ENCODE results near the gene HEATR5A. TPM values are rescaled to one million over a fixed set of nuclear protein-coding genes. Genes with fewer than 3 reads are reported as not detected.

The HEATR5A gene
- polyA plus RNA-seq, 3 donors = 13.1 to 21.0 (median 16.8) TPM

DNA sequence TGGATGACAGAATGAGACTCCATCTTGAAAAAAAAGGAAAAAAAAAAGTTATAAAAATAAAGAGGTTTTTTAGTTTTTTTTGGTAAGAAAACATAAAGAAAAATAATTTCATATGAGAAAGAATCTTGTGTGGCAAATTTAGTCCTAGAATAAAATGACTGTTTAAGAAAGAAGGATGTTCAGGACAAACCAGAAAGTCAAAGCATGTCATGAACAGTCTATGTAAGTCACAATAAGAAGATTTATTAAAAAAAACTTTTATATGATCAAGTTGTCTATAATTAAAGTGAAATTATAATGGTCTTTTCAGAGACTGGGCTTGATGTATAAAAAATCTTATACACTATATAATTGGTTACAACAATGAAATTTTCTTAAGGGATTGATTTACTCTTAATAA lies 144.6 kb downstream of the HEATR5A start:
- intact Hi-C loops (cut with micrococcal nuclease) = no loop called here
- H2AFZ ChIP-seq (ENCODE audit: insufficient read depth, low read depth, low read length, poor library complexity, severe bottlenecking) = no peak overlapping the region
- H3K27ac ChIP-seq (ENCODE audit: low read depth in 1 of 2, low read length in 2 of 2) = no peak overlapping the region
- no peaks in the 10 kb centered on the region for H3K27me3 ChIP-seq (ENCODE audit: control insufficient read depth in 2 of 2, insufficient read depth in 2 of 2, low read length in 2 of 2)
- H3K36me3 ChIP-seq (replicated peaks in 1 of 2; ENCODE audit: control insufficient read depth in 1 of 2, insufficient read depth in 2 of 2, low read length in 2 of 2) = no peaks in the 10 kb centered on the region
- Mint-ChIP-seq H3K27ac (no peak overlapping the region), H3K4me3 (no peak overlapping the region), H3K27me3 (ENCODE audit: low read depth in 3 of 3) (no peaks in the 10 kb centered on the region), H3K9me3 (peaks cover 8 to 38% (median 25%) of the 10 kb centered on the region in 7 donors), H3K4me1 (peaks cover 5% of the 10 kb centered on the region), H3K36me3 (no peaks in the 10 kb centered on the region)
- H3K9ac ChIP-seq (ENCODE audit: insufficient read depth, low read length, poor library complexity, severe bottlenecking) = no peak overlapping the region
- TF ChIP-seq, protein P1, sequence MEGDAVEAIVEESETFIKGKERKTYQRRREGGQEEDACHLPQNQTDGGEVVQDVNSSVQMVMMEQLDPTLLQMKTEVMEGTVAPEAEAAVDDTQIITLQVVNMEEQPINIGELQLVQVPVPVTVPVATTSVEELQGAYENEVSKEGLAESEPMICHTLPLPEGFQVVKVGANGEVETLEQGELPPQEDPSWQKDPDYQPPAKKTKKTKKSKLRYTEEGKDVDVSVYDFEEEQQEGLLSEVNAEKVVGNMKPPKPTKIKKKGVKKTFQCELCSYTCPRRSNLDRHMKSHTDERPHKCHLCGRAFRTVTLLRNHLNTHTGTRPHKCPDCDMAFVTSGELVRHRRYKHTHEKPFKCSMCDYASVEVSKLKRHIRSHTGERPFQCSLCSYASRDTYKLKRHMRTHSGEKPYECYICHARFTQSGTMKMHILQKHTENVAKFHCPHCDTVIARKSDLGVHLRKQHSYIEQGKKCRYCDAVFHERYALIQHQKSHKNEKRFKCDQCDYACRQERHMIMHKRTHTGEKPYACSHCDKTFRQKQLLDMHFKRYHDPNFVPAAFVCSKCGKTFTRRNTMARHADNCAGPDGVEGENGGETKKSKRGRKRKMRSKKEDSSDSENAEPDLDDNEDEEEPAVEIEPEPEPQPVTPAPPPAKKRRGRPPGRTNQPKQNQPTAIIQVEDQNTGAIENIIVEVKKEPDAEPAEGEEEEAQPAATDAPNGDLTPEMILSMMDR (IDR thresholded peaks at IDR 0.05) = no peak
- H3K4me3 ChIP-seq (replicated peaks in 1 of 3; ENCODE audit: low read depth in 2 of 3, low read length in 3 of 3) = no peak overlapping the region
- no peaks in the 10 kb centered on the region for H3K4me1 ChIP-seq (ENCODE audit: control insufficient read depth in 1 of 2, insufficient read depth in 2 of 2, low read length in 2 of 2)
- H3K79me2 ChIP-seq (ENCODE audit: insufficient read depth, low read length) = no peaks in the 10 kb centered on the region
- no peak for DNase-seq
- peaks cover 10 to 27% of the 10 kb centered on the region in 2 donors for H3K9me3 ChIP-seq (replicated peaks in 1 of 2; ENCODE audit: control insufficient read depth in 1 of 2, insufficient read depth in 1 of 2, low read length in 2 of 2)
- no peak overlapping the region for H3K4me2 ChIP-seq (replicated peaks; ENCODE audit: extremely low read depth, low read length, poor library complexity, severe bottlenecking)
- H4K20me1 ChIP-seq (ENCODE audit: insufficient read depth, low read length) = no peaks in the 10 kb centered on the region

DNA sequence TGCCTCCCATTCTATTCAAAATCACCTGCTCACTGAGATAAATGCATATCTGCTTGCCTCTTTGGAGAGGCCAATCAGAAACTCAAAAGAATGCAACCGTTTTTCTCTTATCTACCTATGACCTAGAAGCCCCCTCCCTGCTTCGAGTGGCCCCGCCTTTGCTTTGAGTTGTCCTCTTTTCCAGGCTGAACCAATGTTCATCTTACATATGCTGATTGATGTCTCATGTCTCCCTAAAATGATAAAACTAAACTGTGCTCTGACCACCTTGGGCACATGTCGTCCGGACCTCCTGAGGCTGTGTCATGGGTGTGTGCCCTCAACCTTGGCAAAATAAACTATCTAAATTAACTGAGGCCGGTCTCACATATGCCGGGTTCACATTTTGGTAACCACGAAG lies 148.7 kb downstream of the HEATR5A start:
- Mint-ChIP-seq H3K27me3 (ENCODE audit: low read depth in 3 of 3) (peaks cover 0 to 6% (median 0%) of the 10 kb centered on the region in 3 donors), H3K4me3 (no peak overlapping the region), H3K4me1 (peaks cover 5% of the 10 kb centered on the region), H3K27ac (no peak overlapping the region), H3K36me3 (peaks cover 0 to 4% of the 10 kb centered on the region in 2 donors), H3K9me3 (peaks cover 10 to 33% (median 21%) of the 10 kb centered on the region in 7 donors)
- no peak for DNase-seq
- Histone ChIP-seq H3K4me3 (replicated peaks in 1 of 3; ENCODE audit: low read depth in 2 of 3, low read length in 3 of 3) (no peak overlapping the region), H3K36me3 (replicated peaks in 1 of 2; ENCODE audit: control insufficient read depth in 1 of 2, insufficient read depth in 2 of 2, low read length in 2 of 2) (no peaks in the 10 kb centered on the region), H3K9ac (ENCODE audit: insufficient read depth, low read length, poor library complexity, severe bottlenecking) (no peak overlapping the region), H3K4me1 (ENCODE audit: control insufficient read depth in 1 of 2, insufficient read depth in 2 of 2, low read length in 2 of 2) (no peaks in the 10 kb centered on the region), H3K27ac (ENCODE audit: low read depth in 1 of 2, low read length in 2 of 2) (no peak overlapping the region), H3K27me3 (ENCODE audit: control insufficient read depth in 2 of 2, insufficient read depth in 2 of 2, low read length in 2 of 2) (no peaks in the 10 kb centered on the region), H3K9me3 (replicated peaks in 1 of 2; ENCODE audit: control insufficient read depth in 1 of 2, insufficient read depth in 1 of 2, low read length in 2 of 2) (peaks cover 0 to 27% of the 10 kb centered on the region in 2 donors), H2AFZ (ENCODE audit: insufficient read depth, low read depth, low read length, poor library complexity, severe bottlenecking) (no peak overlapping the region), H4K20me1 (ENCODE audit: insufficient read depth, low read length) (no peaks in the 10 kb centered on the region), H3K79me2 (ENCODE audit: insufficient read depth, low read length) (no peaks in the 10 kb centered on the region), H3K4me2 (replicated peaks; ENCODE audit: extremely low read depth, low read length, poor library complexity, severe bottlenecking) (no peak overlapping the region)
- intact Hi-C loops (cut with micrococcal nuclease) = no loop called here
- 92% methylated on average over 6 of the region's 8 CpGs for WGBS (ENCODE audit: insufficient coverage)
- TF ChIP-seq, protein P1 (IDR thresholded peaks at IDR 0.05) = no peak

All from CD14-positive monocyte (primary cell).